ENCODE results near the gene ZNF735. TPM values are rescaled to one million over a fixed set of nuclear protein-coding genes. Genes with fewer than 3 reads are reported as not detected.
"Not testable (repeated sequence)": the region's sequence is repeated elsewhere in the genome, so short reads cannot be mapped to it uniquely, and the experiment has no call there.

ZNF735 gene
- total RNA-seq = not detected

- CTCF ChIA-PET = no interaction called here
- ATAC-seq (no peak), DNase-seq (no peak)
- Mint-ChIP-seq H3K9me3 (peaks cover 15% of the 10 kb centered on the region), H3K36me3 (ENCODE audit: low read depth) (no peaks in the 10 kb centered on the region), H3K4me1 (ENCODE audit: low read depth) (no peaks in the 10 kb centered on the region), H3K4me3 (no peak within 1 kb of the TSS), H3K27ac (no peak within 1 kb of the TSS), H3K27me3 (no peaks in the 10 kb centered on the region)
- POLR2A ChIA-PET = no interaction called here
- intact Hi-C loops (cut with micrococcal nuclease) = no loop called here
- no peak for TF ChIP-seq CTCF (IDR thresholded peaks at IDR 0.05)
Measured at GRCh38 chr7:64206903-64207302, at the start of gene ZNF735. Gene ZNF735 (plus strand): TSS chr7:64207203. CDS start chr7:64207203, 0 bp downstream.

GRCh38 chr7:64170974-64171373 lies 36.0 kb upstream of the ZNF735 start:
- POLR2A ChIA-PET; H3K4me1 Mint-ChIP-seq (ENCODE audit: low read depth); DNase-seq; CTCF ChIA-PET; H3K4me3 Mint-ChIP-seq; intact Hi-C loops (cut with micrococcal nuclease); ATAC-seq; H3K27me3 Mint-ChIP-seq; H3K27ac Mint-ChIP-seq; H3K9me3 Mint-ChIP-seq; H3K36me3 Mint-ChIP-seq (ENCODE audit: low read depth): not testable (repeated sequence)

DNA sequence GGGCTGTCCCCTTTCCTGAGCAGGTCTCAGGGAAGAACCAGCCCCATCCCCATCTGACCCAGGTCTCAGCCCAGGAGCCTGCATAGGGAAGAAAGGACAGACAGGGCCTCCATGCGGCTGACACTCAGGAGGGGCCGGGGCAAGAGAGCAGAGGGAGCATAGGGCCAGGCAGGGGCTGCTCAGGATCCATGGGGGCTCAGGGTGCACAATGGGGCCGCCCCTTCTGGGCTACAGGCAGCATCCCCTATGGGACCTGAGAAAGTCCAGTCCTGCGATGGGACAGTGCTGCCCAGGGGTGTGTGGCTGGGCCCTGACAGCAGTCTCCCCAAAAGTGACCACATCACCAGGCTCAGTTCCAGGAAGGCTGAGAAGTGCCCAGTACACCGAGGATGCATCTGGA lies 32.7 kb upstream of the ZNF735 start:
- Mint-ChIP-seq H3K27me3 (no peaks in the 10 kb centered on the region), H3K4me1 (ENCODE audit: low read depth) (no peaks in the 10 kb centered on the region), H3K4me3 (no peak overlapping the region), H3K36me3 (ENCODE audit: low read depth) (no peaks in the 10 kb centered on the region), H3K9me3 (no peaks in the 10 kb centered on the region), H3K27ac (no peak overlapping the region)
- CTCF ChIA-PET = no interaction called here
- DNase-seq (no peak), ATAC-seq (no peak)
- no peak for TF ChIP-seq CTCF (IDR thresholded peaks at IDR 0.05)
- POLR2A ChIA-PET = no interaction called here
- intact Hi-C loops (cut with micrococcal nuclease) = no loop called here

DNA sequence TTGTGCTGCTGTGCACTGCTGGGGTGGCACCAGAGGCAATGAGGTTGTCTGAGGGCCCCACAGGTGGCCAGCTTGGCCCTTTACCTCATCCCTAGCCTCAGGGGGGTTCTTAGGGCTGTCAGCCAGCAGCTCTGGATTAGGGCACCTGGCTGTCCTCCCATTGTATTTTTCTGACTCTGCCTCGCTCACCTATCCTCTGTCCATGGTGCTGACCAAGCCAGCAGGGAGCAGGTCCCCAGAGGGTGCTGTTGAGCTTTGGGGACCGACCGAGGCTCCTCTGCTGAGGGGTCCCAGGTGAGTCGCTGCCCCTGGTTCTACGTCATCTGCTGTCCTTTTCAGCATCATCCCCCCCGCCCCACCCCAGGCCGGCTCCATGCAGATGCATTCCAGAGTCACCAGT lies 32.1 kb upstream of the ZNF735 start:
- H3K27ac Mint-ChIP-seq = no peak overlapping the region
- H3K4me3 Mint-ChIP-seq = no peak overlapping the region
- intact Hi-C loops (cut with micrococcal nuclease) = no loop called here
- H3K4me1 Mint-ChIP-seq (ENCODE audit: low read depth) = no peaks in the 10 kb centered on the region
- ATAC-seq = no peak
- DNase-seq = no peak
- no peak for TF ChIP-seq CTCF (IDR thresholded peaks at IDR 0.05)
- CTCF ChIA-PET = no interaction called here
- no peaks in the 10 kb centered on the region for H3K9me3 Mint-ChIP-seq
- H3K36me3 Mint-ChIP-seq (ENCODE audit: low read depth) = no peaks in the 10 kb centered on the region
- no peaks in the 10 kb centered on the region for H3K27me3 Mint-ChIP-seq
- POLR2A ChIA-PET = no interaction called here

GRCh38 chr7:64180989-64181388 lies 26.0 kb upstream of the ZNF735 start:
- intact Hi-C loops (cut with micrococcal nuclease) = loop anchor here (10.0 kb wide), 1 partner anchor 204 kb away; no protein-coding TSS in a partner anchor
- H3K27ac Mint-ChIP-seq = no peak overlapping the region
- POLR2A ChIA-PET = no interaction called here
- TF ChIP-seq CTCF (IDR thresholded peaks at IDR 0.05) = peak; percentile 45
- peaks cover 1% of the 10 kb centered on the region for H3K9me3 Mint-ChIP-seq
- CTCF ChIA-PET = interaction anchor here (0.9 kb wide), 1 partner anchor 439 kb away, joined by 3 read pairs; no protein-coding TSS in a partner anchor
- ATAC-seq (no peak), DNase-seq (peak; percentile 42)
- no peaks in the 10 kb centered on the region for H3K36me3 Mint-ChIP-seq (ENCODE audit: low read depth)
- H3K4me3 Mint-ChIP-seq = no peak overlapping the region
- no peaks in the 10 kb centered on the region for H3K4me1 Mint-ChIP-seq (ENCODE audit: low read depth)
- H3K27me3 Mint-ChIP-seq = peaks cover 4% of the 10 kb centered on the region

DNA sequence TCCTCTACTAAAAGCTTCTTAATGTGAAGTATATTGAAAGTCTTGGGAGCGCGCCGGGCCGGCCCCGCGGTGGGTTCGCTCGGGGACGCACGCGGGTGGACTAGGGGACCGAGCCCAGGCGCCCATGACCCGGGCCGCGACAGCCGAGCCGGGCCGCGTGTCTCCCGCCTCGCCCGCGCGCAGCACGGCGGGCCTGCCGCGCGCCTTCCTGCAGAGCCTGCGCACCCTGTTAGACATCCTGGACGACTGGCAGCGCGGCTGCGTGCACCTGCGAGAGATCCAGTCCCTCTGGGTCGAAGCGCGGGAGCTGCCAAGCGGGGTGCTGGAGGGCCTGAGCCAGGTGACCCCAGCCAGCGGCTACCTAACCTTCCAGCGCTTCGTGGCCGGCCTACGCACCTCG lies 25.4 kb upstream of the ZNF735 start:
- no peak for TF ChIP-seq CTCF (IDR thresholded peaks at IDR 0.05)
- Mint-ChIP-seq H3K4me1 (ENCODE audit: low read depth) (no peaks in the 10 kb centered on the region), H3K27ac (no peak overlapping the region), H3K36me3 (ENCODE audit: low read depth) (no peaks in the 10 kb centered on the region), H3K9me3 (peaks cover 1% of the 10 kb centered on the region), H3K4me3 (no peak overlapping the region), H3K27me3 (peaks cover 4% of the 10 kb centered on the region)
- ATAC-seq = no peak
- POLR2A ChIA-PET = no interaction called here
- intact Hi-C loops (cut with micrococcal nuclease) = loop anchor here (10.0 kb wide), 1 partner anchor 203 kb away; no protein-coding TSS in a partner anchor
- CTCF ChIA-PET = interaction anchor here (0.6 kb wide), 1 partner anchor 802 kb away, joined by 3 read pairs; no protein-coding TSS in a partner anchor
- DNase-seq = no peak
